ENCODE data around the gene ARFIP1.

ARFIP1 gene

DNA sequence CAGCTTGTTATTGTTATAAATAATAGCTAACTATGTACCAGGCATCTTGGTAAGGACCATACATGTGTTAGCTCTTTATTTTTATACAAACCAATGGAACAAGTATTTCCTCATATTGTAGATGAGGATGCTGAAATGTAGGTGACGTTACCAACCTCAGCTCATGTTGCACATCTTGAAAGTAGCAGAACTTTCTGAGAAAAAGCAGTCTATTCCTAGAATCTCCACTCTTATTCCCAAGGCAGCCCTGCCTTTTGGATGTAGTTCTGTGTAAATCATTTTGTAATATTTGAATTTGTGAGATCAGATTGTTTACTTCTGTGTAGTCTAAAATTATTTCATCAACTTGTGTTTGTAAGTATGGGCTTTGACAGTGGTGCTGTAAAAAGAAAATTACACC, 161.7 kb downstream of the ARFIP1 start:
- no peak for DNase-seq

DNA sequence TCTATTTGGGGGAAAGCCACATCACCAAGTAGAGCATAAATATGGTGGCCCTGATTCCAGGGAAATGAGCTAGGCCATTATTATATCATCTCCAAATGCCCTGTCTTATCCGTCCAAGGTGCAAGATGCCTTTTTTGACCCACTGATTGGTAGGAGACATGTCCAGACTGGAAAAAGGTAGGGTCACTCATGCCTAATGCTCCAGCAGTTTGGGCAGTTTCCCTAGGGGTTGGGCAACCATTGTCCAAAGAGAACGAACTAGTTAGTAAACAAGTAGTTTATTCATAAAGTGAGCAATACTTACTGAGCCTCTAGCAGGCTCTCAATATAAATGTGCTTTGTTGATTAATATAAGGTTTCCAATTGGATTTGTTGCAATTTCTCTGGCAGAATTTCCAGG, 162.6 kb downstream of the ARFIP1 start:
- DNase-seq: no peak

DNA sequence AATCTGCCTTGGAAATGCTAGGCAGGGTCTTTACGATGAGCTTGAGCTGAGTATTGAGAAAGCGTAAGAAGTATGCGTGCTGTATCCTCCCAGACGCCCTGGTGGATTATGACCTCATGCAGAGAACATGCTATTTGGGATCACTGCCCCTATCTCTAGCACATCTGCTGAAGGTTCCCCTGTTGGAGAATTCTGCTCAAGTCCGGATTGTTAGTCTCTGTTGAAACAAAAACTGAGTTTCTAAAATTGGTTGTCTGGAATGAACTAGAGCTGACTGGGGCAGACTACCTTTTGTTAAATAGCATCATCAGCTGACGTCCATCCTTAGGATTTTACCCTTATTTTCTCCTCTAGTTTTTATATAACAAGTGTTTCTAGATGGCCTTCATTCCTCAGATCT, 163.9 kb downstream of the ARFIP1 start:
- no peak for DNase-seq

DNA sequence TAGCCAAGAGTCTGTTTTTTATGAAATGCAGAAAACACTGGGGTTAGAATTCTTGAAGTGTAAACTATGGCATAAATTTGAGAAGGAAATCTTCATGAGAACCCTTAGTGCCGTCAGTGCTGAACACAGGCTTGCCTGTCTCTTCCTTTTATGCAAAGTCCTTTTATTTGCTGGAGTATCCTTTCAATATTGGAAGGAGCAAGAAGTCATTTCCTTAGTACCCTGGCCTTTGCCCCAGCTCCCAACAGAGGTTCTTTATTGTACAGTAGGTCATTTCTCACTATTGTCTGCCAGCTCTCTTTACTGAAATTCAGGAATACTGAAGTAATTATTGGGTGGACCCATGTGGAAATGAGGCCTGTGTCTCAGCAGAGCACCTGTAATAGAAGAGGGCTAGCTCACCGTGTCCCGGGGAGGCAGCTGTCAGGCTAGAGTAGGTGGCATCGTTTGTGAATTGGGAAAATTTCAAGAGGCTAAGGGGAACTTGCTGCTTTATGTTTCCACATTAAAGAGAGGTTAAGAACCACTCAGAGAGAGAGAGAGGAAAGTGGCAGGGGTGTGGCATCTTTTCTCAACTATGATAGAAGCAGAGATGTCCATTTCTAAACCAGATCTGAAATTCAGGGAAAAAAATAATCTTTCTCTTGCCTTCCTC, 165.0 kb downstream of the ARFIP1 start:
- DNase-seq: no peak

DNA sequence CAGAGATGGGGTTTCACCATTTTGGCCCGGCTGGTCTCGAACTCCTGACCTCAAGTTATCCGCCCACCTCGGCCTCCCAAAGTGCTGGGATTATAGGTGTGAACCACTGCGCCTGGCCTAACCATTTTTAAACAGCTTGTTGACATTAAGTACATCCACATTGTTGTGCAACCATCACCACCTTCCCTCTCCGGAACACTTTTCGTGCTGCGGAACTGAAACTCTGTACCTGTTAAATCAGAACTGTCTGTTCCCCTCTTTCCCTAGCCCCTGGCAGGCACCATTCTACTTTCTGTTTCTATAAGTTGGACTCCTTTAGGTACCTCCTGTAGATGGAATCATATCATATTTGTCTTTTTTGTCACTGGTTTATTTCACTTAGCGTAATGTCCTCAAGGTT, 165.9 kb downstream of the ARFIP1 start:
- DNase-seq: no peak

DNA sequence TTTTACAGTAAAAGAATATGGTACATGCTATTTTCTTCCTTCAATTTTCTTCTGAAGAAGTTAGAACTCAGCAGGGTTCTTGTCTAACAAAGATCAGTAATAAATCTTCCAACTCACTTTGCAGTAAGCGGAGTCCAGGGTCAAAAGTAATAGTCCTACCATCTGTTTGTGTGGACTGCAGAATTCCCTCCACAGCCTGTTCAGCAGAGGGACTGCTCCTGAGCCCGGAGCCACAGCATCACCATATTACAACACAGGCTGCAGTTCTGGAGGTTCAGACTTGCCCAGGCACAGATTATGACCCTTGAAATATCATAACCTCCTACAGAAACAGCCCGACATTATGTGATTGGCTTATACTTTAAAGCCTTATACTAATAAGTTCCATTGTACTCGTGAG, 166.7 kb downstream of the ARFIP1 start:
- no peak for DNase-seq

DNA sequence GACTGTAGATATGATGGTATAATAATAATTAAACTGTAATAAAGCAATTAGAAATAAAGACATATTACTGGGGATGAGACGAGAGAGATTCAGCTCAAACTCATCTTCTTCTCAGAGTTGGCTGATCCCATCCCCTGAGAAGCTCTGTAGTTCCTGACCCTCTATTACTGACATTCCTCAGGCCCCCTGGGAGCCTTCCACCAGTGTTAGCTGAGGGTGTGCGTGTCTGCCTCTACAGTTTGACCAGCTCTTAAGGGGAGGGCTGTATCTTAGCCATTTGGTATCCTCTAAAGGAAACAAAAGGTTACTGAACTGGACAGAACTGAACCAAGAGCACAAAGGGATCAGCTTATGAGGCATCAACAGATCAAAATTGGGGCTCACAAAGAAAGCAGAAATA, 167.6 kb downstream of the ARFIP1 start:
- no peak for DNase-seq

DNA sequence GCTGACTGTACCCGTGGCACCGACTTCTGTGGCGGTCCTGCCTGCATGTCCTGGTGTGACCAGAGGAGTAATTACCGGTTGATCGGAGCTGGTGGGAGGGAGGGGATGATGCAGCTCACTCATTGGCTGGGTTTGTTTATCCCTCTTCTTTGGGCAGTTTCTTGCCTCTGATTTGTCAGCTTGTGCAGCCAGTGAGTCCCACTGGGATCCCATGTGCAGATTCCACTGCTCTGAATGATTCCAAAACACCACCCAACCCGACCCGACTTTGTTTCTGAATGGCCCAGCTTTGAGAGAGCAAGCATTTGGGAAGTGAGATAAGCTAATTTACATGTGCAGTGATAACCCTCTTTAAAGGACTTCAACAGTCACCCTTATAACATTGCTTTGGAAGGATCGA, 170.2 kb downstream of the ARFIP1 start:
- no peak for DNase-seq

DNA sequence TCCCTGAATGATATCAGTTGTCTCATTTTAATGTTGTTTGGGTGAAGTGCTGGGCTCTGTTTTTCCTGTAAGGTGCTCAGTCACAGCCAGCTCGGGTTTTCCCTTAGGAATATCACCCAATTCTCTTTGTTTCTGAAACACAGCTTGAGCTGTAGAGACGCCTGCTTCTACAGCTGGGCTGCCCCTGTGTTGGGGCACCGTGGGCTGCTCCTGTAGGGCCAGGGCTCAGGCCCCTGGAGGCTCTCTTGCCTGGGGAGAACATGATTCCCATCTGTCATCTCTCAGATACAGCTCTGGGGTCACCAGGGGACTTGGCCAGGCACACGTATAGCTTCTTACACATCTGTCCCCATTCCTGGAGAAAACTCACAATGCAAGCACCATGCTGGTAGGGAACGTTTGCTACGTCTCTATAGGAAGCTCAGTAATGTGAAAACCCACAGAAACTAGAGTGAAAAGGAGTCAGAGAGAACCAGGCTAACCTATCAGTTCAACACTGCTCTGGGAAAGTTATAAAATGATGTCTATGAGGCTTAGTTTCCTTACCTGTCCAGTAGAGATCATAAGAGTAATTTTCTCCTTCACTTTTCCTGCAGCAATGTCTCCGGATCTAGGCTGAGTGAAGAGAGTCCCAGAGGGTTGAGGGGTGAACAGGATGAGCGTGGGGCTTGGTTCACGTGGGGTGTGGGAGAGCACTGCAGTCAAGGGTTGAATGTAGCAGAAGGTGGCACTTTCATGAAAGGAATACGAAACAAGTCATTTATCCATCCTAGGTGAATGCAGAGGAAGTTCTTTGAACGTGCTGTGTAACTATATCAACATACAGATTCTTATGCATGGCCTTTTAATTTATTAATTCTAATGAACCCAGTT, 170.9 kb downstream of the ARFIP1 start:
- DNase-seq: no peak

DNA sequence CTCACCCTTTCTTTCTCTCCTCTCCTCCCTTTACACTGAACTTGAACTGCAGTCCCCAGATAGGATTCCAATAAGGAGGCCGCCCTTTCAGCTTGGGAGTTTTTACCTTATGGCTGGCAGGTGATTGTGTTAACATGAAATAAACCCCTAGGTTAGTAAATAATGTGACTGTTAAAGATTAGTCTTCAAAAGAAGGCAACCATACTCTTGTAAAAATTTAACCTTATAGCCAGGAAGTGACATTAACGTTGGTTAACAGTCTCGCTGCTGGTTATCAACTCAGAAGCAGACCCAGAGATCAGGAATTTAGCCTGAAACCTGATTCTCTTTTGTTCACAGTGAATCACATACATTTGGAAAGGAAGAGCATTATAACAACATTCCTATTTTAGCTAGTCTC, 171.6 kb downstream of the ARFIP1 start:
- no peak for DNase-seq

DNA sequence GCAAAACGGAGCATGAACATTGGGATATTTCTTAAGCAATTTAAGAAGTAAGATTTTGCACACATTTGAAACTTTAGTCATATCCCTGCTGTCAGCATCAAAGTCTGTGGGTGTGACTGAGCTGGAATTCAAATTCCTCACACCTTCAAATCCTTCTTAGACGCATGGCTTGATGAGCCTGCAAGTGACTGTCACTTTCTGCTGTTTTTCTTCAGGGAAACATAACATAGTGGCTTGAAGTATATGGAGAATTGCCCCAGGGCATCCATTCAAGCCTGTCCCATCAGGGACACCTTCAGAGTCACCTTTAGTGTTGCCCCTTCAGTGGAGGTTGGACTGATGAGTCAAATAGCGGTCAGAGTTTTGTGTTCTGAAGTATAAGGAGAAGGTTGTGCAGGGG, 173.8 kb downstream of the ARFIP1 start:
- DNase-seq: no peak

DNA sequence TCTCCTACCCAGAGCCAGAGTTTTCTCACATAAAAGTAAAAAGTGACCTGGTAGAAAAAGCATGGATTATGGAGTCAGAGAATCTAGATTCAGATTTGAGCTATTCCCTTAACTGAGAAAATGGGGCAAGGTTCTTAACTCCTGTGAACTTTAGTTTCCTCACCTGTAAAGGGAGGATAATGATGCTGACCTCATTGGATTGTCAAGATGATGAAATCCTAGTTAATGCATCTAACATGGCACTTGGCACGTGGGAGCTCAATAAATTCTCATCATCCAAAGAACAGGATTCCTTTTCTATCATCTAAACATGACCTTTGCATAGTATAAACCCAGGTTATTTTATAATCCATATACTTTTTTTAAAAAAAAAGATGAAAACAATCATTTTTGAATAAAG, 175.0 kb downstream of the ARFIP1 start:
- DNase-seq: no peak

DNA sequence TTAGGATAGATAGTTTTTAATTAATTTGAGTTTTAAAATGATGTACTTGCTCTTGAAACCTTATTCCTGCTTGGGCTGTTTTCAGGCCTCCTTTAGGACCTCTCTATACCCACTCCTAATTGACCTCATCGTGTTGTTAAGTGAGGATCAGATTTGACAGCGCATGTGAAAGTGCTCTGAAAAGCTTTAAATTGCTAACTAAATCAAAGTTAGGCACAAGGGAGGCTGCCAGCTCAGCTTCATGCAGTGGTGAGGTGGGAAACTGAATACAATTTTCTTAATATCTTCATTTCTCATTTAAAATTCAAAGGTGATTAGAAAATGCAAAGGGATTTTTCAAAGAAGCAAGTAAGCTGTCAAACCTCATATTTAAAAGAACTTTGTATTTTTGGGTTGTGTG, 176.4 kb downstream of the ARFIP1 start:
- no peak for DNase-seq

DNA sequence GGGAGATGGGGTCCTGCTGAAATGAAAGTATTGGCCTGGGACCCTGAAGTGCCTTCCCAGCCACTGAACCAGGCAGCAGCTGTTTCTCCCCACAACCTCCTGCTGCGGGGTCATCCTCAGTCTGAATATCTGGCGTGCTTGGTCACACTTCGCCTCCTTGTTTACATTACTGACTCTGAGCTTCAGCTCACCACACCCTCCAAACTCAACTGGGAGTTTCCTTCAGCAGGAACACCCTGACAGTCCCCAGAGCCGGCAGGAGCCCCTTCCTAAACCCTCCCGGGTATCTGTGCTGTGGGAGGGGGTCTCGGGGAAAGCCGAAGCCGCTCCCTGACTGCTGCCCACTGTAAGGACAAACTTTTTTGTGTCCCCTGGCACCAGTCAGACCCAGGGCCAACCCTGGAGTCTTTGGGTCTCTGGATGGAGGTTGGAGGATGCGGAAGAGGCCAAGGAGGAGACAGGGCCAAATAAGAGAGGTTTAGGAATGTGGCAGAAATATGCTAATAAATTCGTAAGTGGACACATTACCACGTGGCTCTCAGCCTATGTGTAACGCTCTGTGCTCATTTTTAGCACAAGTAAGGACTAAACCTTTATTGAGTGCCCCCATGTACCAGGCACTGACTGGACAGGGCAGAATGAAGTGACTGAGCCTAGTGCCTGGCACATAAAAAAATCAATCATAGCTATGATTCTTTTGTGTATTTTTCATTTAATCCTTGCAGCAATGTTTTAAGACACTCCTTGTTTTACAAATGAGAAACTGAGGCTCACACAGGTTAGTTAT, 177.1 kb downstream of the ARFIP1 start:
- DNase-seq: no peak

DNA sequence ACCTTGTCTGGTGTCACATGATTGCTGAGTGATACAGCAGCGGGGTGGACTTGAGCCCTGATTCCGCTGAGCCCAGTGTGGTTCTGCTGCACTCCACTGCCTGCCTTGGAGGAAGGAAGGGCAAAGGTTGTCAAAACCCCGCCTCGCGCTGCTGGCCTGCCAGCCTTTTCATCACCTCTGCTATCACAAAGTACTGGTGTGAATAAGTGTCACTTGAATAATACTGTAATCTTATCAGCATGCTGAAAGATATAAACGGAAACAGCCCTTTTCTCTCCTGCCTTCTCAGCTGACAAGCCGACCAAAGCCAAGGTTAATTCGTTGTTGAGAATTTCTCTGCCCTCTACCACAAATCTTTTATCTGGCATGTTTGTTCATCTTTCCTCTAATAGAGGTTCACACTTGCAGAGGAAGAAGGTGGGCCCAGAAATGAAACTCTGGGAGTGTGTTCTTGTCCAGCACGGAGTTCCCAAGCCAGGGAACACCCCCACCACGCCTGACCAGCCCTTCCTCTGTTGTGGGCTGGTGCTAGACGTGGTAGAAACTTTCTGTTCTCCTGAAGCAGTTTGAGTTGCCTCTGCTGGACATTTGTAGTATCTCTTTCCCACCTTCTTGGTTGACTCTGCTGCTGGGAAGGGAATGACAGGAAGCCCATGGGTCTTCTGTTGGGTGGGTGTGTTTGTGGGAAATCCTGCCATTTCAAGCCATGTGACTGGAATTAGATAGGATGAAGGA, 177.8 kb downstream of the ARFIP1 start:
- no peak for DNase-seq

DNA sequence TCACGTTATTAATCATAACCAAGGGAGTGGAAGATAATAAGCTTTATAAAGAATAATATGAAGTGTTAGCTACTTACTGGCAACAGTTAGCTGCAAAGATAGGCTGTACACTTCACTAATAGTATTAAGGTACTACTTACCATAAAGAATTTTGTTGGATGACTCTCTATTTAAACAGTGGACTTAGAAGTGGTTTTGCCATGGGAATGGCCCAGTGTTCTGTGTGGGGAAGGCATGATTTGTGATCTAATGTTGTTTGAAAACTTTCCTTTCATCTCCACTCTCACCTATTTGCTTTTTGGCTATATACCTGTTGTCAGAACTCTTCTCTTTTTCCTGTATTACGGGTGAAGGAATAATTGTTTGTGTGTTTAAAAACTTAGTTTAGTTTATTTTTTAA, 179.3 kb downstream of the ARFIP1 start:
- no peak for DNase-seq

DNA sequence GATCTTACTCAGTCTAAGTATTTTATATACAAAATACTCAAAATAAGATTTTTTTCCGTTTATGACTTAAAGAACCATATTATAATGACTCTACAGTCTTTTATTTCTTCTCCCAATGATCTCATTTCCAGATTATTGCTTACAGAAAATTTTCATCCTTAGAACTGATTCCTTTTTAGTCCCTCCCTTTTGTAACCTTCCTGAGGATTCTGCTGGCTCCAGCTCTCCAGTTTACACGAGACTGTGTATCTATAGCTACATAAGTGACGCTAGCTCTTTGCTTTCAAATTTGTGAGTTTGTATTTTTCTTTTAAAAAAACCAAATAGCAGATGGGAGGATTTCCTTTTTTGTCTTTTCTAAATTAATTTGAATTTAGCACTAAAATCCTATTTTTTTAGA, 180.3 kb downstream of the ARFIP1 start:
- DNase-seq: no peak

DNA sequence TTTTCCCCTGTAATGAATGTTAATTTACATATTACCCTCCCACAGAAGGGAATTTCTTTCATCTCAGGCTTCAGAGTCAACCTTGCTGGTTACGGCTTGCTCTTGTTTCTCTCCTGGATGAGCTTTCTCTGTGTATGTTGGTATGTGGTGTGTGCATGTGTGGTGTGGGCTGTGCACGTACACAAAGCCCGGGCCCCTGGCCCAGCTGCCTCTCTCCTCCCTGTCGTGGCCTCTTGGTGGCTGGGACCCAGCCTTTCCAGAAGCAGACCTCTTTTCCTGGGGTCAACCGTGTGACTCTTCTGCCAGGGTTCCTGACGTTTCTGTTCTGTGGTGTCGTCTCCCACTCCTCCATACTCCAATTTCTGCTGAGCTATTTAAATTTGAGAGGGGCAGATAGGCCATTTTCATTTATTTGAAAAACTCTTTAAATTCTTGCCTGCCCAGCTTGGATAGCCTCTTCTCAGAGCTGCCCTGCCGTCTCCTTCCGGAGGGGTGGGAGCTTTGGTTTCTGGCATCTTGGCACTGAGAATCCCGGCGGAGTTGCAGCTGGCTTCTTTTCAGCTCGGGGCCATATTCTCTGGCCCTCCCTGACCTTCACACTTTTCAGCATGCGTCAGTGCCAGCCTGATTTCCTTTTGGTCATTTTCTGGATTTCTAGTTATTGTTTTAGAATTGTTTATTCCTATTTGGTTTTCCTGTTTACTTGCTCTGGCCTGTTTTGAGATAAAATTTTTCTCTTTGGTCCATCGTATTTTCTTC, 181.4 kb downstream of the ARFIP1 start:
- no peak for DNase-seq

DNA sequence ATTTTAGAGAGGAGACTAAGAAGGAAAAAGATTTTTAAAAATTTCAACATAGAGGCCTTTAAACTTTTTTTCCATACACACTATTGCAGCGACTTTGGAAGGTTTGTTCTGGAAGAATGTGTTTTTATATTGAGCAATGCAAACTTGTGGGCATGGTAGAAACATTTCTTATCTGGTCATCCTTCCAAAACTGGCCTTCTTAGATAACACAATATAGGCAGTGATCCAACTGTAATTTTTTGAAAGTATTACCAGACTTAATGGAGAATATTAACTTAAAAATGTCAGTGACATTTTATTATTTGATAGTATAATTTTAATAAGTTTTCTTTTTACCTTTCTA, 182.0 kb downstream of the ARFIP1 start:
- DNase-seq: no peak
